ENCODE data around the gene CYFIP2.
A peak's percentile ranks its signal among the peaks of the same experiment; 100 is the strongest.

The CYFIP2 gene

DNA sequence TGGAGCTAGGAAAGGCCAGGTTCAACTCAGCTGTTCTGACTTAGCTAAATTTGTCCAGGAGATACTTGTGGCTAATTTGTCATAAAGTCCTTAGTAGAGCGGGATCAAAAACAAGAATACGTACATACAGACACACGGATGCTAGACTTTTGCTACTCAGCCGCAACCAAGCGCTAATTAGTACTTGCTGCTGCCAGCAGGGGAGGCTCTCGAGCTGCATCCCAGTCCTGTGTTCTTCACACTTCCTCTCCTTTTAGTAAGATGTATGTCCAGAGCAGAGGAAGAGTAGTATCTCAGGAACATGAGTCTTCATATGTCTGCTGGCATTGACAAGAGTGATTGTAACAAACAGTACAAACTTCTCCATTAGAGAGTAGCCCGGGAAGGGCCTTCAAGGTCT is 58.3 kb downstream of the CYFIP2 start:
- no peak for DNase-seq (ENCODE audit: low read depth in 2 of 2)

DNA sequence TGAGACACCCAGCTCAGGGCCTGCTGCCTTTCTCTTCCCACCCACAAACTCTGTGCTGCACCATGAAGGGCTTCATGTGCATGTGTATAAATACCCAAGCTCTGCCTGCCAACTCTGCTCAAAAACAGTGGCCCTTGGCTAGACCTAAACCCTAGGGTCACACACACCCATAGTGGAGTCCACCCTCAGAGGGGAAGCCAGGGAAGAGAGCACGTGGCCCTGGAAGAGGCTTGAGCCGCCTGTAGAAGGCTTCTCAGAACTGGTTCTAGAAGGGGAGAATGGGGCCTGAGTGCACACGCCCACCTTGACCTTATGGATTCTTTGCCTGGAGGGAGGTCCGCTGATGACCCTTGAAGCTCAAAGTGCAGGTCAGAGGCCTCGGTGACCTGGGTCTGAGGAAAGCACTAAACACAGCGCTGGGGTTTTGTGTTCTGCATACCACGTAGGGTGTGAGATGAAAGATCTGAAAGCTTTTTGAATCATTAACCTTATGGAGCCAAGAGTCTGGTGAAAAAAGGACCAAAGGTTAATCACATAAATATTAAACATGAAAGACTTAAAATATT is 60.6 kb downstream of the CYFIP2 start:
- DNase-seq (ENCODE audit: low read depth in 2 of 2) = no peak

DNA sequence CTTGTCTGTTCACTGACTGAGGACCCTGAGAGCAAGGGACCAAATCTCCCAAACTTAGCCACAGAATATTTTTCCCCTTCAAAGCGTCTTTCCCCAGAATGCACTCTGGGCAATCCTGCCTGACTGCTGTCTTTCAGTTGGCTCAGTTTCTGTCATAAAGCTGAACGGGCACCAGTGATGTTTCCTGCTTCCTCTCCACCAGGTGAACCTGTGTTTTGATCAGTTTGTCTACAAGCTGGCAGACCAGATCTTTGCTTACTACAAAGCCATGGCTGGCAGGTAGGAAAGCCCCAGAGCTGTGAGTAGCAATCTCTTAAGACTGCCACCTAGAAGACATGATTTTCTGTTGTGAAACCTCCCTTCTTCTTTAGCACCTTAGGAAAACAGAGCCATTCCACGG is 61.8 kb downstream of the CYFIP2 start:
- no peak for DNase-seq (ENCODE audit: low read depth in 2 of 2)

DNA sequence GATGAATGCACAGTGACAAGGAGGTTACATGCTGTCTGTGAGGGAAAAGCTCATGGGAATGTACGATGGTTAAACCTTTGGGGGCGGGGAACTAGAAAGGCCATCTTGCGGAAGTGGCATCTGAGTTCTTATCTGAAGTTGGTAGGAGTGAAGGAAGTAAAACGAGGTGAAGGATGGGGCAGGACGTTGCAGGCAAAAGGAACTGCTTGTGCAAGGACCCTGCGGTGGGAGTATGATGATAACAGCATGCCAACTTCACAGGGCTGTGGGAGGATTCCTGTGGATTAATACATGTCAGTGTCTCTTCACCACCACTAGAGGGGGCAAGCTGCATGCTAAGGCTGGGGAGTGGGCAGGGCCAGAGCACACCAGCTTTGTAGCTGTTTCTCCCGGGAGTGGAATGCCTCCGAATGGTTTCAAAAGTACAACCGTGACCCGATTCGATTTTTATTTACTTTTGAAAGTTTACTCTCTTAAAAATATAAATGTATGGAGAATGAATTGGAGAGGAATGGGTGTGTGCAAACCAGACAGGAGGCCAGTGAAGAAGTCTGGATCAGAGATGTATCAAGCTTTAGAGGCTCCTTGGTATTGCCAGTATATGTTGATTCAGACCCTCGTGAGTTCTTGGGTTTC is 62.5 kb downstream of the CYFIP2 start:
- DNase-seq (ENCODE audit: low read depth in 2 of 2) = peak in 1 of 2 donors; percentile 31

DNA sequence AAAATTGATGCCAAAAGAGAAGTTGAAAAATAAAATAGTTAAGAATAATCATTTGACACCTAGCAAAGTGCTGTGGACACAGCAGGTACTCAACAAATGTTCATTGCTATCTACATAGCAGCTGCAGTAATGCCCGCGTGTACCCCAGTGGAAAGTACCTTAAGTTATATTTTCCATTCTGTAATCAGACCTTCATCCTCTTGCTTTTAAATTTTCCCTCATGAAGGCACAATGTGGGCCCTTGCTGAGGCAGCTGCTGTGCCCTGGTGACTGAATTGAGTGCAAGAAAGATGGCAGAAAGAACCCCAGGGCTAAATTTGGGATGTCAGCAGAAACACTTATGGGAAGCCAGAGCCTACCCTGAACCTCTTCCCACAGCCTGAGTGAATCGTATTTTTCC is 65.9 kb downstream of the CYFIP2 start:
- DNase-seq (ENCODE audit: low read depth in 2 of 2) = no peak

DNA sequence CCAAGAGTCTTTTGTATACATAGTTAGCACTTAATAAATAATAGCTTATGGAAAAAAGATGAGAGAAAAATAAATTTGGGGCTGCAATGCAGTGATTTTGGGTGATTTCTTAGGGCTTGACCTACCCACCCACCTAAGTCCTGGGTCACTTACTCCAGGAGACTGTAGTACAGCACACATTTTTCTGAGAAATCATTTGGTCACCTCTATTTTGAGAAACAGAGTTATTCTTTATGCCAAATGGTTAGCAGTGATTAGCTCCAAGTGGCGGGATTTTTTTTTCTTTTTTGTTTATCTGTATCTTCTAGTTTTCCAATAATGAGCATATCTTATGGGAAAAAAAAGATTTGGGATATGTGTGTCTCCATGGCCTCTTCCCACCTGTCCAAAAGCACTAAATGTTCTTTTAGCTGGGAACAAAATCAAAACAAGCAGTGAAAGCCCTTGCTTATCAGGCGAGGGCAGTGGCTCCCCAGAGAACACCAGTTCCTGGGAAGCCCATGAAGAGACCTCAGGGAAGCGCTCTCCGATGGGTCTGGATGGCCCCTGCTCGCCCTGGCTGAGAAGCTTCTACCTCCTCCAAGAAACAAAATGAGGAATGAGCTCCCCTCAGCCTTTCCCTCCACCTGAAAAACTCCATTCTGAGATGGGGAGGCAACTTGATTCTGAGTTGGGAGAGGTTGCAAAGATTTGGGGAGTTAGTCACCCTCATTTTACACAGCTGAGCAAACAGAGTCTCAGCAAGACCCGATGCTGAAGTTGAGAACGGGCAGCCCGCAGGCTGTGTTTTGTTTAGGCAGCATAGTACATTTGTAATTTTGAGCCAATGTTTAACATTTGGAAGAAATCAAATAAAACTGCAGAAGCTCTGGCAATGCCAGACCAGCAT is 69.9 kb downstream of the CYFIP2 start:
- no peak for DNase-seq (ENCODE audit: low read depth in 2 of 2)

DNA sequence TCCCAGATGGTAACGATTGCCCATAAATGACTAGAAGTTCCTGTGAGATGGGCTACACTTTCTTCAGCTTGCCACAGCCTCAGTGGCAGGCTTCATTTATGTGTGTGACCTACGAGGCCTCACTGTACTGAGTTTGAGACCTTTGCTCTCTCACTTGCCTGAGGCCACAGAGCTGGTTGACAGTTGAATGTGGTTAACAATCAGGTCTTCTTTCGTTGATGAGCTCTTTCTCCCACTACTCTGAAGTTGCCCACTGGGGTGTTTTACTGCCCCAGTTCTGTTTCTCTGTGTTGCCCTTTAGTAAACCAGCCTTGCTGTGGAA is 70.5 kb downstream of the CYFIP2 start:
- DNase-seq (ENCODE audit: low read depth in 2 of 2) = no peak

DNA sequence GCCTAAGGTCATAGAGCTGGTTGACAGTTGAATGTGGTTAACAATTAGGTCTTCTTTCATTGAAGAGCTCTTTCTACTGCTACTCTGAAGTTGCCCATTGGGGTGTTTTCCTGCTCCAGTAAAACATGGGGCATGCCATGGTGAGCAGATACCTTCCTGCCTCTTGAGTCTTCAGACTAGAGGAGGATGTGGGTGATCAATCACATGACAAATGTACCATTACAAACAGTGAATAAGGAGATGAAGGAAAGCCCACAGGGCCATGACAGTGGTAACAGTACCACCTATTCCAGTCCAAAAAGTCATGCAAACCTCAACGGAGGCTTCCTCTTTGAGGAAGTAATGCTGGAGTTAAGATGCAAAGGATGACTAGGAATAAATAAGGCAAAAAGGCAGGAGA is 73.5 kb downstream of the CYFIP2 start:
- DNase-seq (ENCODE audit: low read depth in 2 of 2) = no peak

DNA sequence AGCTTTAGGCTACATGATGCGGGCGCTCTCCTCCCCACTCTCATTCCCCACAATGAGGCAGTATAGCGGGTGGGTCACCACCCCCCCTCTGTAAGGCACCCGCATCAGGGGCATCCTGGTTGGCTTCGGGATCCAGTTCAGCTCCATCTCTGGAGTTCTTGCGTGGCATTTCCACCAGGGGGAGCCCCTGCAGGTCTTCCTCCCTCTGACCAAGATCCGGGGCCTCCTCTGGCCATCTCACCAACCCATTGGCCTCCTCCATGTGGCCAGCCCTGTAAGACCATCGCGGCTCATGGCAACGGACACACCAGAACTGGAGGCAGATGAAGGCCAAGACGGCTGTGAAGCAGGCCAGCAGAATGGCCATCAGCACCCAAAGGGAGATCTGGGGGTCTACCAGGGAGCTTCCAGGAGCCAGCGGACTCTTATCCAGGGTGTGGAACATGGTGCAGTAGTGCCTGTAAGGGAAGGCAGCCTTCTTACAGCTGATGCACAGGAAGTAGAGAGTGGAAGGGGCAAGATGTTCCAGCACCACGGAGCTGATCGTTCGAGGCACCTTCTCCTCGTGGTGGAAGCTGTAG is 77.0 kb downstream of the CYFIP2 start:
- DNase-seq (ENCODE audit: low read depth in 2 of 2) = no peak

DNA sequence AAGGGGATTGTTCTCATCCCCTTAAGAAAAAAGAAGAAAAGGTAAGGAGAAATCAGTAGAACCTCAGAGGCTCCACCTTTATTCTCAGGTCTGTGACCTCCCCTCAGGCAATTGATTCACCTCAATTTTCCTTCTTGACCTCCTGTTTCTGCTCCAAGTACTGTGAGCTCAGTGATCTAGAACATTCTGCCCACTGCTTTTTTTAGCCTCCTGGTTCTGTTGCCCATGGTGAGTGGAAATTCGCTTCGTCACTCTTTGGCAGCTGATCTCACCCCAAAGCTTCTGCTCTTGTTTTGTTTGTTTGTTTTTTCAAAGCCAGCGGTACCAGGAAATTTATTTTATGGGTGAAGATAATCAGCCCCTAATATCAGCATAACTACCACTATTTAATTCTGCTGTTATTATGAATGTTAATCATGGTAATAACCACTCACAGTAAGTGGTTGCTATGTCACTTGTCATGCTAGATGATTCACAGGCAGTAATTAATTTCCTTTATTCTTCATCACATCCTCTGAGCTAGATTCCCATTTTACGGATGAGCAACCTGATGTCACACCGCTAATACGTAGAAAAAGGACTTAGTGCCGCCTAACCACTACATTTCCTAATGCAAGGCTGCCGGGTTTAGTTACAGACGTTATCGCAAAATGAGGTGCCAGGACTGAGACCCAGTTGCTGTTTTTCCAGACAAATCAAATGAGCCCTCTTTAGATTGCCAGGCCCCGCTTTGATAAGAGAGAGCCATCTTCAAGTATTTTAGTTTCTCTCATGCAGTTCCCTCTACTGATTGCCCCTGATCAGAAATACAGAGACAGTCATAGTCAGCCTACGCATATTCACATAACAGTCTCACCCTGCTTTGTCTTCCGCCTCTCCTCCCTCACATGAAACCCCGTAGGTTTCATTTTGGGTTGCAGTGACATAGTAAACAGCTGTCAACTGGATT is 78.2 kb downstream of the CYFIP2 start:
- DNase-seq (ENCODE audit: low read depth in 2 of 2) = no peak

DNA sequence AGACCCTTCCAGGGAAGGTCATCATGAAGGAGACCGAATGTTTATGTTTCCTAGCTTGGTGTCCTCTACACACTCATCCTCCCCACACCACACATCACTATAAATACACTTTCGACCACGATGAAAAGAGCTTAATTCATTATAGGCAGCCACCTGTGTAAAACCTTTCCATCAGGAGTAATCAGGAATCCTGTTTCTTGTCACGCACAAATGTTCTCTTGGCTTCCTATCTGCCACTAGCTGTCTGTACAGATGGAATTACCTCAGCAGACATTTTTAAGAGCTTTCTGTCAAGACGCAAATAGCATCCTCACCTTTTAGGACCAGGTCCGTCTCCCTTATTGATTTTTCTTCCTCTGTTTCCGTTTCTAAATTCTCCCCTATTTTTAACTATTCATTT is 79.1 kb downstream of the CYFIP2 start:
- DNase-seq (ENCODE audit: low read depth in 2 of 2) = no peak

DNA sequence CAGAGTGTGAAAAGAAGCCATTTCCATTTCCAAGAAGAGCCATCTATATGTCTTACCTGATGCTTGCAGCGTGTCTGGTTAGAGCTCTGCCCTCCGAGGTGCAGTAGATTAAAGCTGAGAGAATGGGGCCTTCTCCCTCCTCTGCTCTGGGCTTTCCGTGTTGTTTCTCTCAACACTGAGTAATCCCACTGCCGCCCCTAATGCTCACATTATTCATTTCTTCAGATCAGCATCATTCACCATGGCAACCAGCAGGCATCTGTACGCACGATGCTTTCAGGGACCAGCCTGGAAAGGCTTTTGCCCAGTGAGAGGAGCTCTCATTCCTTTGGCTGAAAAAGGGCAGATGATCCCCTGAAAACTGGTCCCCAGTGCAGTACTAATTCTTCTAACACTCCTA is 79.6 kb downstream of the CYFIP2 start:
- DNase-seq (ENCODE audit: low read depth in 2 of 2) = no peak

DNA sequence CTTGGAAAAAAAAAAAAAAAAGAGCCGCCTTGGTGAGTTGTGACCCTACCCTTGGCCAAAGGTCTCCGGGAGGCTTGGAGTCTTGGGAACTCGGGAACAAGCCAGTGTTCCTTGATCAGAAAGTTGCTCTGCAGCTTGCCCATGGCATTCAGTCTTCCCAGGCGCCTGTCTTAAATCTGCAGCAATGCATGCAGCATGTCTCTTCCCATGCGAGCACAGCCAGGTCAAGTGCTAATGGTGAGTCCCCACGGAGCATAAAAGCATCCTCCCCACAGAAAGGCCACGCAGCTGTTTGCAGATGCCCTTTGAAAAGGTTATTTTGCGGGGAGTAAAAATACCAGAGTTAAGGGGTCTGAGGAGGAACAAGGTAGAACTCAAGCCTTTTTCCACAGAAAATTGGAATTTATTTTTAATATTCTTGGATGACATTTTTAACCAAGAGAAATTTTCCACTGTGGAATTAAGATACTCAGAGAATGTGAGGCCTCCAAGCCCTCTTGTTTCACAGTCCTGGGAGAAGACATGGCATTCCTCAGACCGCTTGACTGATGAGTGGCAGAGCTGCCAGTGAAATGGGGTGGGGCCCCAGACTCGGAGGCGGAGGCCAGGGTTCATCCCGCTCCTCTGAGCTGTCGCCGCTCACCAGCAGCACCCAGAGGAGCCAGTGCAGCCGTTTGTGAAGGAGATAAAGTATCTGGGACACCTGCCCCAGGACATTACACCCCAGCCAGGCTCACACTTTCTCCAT is 81.6 kb downstream of the CYFIP2 start:
- DNase-seq (ENCODE audit: low read depth in 2 of 2) = no peak

DNA sequence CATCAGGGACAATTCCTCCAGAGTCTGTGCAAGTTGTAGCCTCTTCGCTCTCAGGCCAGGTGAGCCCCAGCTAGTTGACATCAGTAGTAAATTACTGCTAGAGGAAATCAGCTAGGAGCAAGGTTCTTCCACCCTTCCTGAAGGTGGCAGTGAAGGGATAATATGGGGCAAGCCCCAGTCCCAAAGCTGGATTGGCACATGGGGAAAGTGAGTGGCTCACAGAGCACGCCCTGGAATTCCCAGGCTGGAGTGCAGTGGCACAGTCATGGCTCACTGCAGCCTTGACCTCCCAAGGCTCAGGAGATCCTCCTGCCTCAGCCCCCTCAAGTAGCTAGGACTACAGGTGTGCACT is 82.1 kb downstream of the CYFIP2 start:
- DNase-seq (ENCODE audit: low read depth in 2 of 2) = no peak

DNA sequence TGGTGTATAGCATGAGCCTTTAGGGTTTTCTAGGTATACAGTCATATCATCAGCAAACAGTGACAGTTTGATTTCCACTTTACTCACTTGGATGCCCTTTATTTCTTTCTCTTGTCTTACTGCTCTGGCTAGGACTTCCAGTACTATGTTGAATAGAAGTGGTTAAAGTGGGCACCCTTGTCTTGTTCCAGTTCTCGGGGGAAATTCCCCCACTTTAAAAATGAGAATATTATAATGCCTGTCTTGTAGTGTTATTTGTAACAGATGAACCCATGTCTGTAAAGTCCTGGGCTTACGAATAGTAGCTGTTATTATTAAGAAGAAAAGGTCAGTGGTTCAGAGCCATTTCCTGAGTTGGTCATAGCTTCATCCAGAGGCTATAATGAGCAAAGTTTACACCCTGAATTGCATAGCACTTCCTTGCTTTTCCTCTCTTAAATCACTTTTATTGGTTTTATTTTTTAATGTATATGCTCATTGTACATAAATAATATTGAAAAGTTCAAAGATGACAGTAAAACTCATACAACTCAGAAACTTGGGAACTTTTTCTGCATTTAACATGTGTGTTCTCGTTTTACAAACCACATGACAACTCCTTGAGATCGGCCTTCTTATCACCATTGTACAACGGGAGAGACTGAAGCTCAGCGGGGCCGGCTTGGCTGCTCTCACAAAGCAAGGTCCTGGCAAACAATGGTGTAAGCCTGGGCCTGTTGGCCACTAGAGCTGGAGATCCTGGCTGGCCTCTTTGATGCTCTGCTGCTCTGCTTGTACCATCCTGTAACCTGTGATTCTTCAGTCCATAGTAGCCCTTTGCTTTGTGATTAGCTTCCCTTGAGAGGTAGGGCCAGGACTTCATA is 85.2 kb downstream of the CYFIP2 start:
- DNase-seq (ENCODE audit: low read depth in 2 of 2) = no peak

DNA sequence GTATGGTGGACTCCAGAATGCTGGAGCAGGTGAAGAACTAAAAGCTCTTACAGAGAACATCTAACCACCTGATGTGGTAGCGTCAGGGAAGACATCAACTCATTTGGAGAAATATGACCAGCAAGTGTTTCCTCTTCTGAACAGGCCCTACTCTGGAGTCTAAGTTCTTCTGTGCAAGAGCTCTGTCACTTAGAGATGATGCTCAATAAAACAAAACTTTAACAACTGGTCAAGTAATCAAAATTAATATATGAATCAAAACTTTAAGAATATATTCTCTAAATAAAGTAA is 85.8 kb downstream of the CYFIP2 start:
- DNase-seq (ENCODE audit: low read depth in 2 of 2) = no peak

DNA sequence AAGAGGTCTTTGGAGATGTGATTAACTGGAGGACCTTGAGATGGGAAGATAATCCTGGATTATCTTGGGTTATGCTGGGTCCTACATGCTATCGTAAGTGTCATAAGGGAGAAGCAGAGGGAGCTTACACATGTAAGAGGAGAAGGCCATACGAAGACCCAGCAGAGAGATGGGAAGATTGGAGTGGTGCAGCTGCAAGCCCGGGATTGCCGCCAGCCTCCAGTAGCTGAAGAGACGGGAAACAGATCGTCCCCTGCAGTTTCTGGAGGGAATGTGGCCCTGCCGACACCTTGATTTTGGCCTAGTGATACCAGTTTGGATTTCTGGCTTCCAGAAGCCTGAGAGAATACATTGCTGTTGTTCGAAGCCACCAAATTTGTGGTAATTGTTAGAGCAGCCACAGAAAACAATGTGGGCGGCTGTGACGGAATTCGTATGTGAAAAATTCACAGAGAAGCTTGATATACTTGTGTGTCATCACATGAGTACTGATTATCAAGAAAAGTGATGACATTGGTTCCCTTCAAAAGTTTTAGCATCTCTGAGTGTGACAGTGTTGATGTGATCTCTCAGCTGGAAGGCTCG is 86.9 kb downstream of the CYFIP2 start:
- peak in 1 of 2 donors; percentile 68 for DNase-seq (ENCODE audit: low read depth in 2 of 2)

DNA sequence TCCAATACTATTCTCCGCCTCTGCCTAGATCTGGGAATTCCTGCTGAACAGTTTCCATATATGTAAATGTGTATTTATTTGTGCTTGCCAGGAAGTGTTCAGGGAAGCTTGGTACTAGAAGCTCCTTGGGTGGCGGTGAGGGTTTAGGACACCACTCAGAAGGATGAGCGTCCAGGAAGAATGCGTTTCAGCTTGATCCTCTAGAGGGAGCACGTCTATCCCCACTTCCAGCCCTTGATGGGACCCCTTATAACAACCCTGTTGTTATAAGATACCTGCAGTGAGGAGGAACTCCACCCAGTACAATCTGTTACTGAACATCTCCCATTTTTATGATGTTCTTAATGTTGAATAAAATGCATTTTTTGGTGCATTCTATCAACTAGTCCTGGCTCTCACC is 88.9 kb downstream of the CYFIP2 start:
- no peak for DNase-seq (ENCODE audit: low read depth in 2 of 2)

DNA sequence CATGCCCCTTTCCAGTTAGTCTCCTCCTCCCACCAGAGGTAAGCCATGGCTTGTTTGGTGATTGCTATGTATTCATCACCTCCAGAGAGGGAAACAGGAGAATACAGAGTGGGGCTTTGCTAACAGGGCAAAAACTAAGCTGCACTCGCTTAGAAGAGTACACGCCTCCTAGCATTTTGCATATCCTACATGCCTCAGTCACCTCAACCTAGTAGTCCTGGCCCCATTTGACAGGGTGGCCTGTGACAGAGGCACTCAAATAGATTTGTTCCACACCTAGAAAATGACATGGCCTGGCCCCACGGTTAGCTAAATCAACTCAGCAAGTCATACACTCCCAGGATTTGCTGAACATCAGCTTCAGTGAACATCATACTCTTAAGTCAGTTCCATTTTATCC is 90.7 kb downstream of the CYFIP2 start:
- no peak for DNase-seq (ENCODE audit: low read depth in 2 of 2)

DNA sequence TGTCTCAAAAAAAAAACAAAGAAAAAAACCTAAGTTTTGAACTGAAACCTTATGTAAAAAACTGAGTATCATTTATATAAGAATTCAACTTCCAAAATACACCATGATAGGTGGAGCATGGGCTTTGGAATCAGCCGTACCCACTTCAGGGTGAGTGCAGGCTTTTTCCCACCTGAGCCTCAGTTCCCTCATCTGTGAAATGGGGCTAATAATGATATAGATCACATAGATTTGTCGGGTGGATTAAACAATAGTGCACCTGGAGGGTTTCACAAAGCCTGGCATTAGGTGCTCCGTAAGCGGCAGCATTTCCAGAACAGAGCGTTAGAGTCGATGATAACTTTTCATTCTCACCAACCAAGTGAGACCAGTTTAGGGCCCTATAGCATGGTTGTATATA is 91.9 kb downstream of the CYFIP2 start:
- no peak for DNase-seq (ENCODE audit: low read depth in 2 of 2)

Measured in stimulated activated CD8-positive, alpha-beta memory T cell treated with anti-CD3 and anti-CD28 coated beads, Interleukin-15, amount 100 ng/mL, for 48 hours (primary cell).